ENCODE measurements around the gene GPRC5A. TPM values are rescaled to one million over a fixed set of nuclear protein-coding genes. Genes with fewer than 3 reads are reported as not detected.

Gene GPRC5A
- total and polyA plus RNA-seq, 3 donors from 2014 or later, result 1.9 to 2.8 (median 2.7) TPM

GRCh38 chr12:12927211-12928079 lies 36.1 kb downstream of the GPRC5A start:
- H3K4me3 ChIP-seq, result peak overlapping the region; percentile 39 to 57
- intact Hi-C loops (cut with DNase I; ENCODE audit: low total_unique reads), result no loop called here
- no peaks in the 10 kb centered on the region for H3K27me3 ChIP-seq
- no peaks in the 10 kb centered on the region for H3K4me1 ChIP-seq
- peak overlapping the region in 1 of 2 donors; percentile 56 for H3K27ac ChIP-seq
- no peaks in the 10 kb centered on the region for H3K9me3 ChIP-seq
- H3K36me3 ChIP-seq (ENCODE audit: low read depth, missing control alignments), result no peaks in the 10 kb centered on the region
- peak; percentile 89 for DNase-seq
- no peak for TF ChIP-seq CTCF (IDR thresholded peaks at IDR 0.05)
- no peak for TF ChIP-seq POLR2A (IDR thresholded peaks at IDR 0.05)
- 19 to 41% methylated on average over 21 to 27 of the region's 27 CpGs for WGBS, 2 donors

- Histone ChIP-seq H3K9me3 (no peaks in the 10 kb centered on the region), H3K36me3 (ENCODE audit: low read depth, missing control alignments) (no peaks in the 10 kb centered on the region), H3K4me3 (no peak overlapping the region), H3K27me3 (no peaks in the 10 kb centered on the region), H3K4me1 (no peaks in the 10 kb centered on the region), H3K27ac (no peak overlapping the region)
- intact Hi-C loops (cut with DNase I; ENCODE audit: low total_unique reads), result no loop called here
- DNase-seq, result no peak
- TF ChIP-seq CTCF (IDR thresholded peaks at IDR 0.05), result no peak
- TF ChIP-seq POLR2A (IDR thresholded peaks at IDR 0.05), result no peak
- 90 to 92% methylated on average over 6 of the region's 6 CpGs for WGBS, 2 donors
Measured at GRCh38 chr12:12929696-12930095, 38.3 kb downstream of the GPRC5A start.

- WGBS, 2 donors, result 80 to 89% methylated on average over 2 of the region's 2 CpGs
- DNase-seq, result no peak
- H3K36me3 ChIP-seq (ENCODE audit: low read depth, missing control alignments), result no peaks in the 10 kb centered on the region
- H3K4me3 ChIP-seq, result no peak overlapping the region
- intact Hi-C loops (cut with DNase I; ENCODE audit: low total_unique reads), result no loop called here
- H3K27me3 ChIP-seq, result no peaks in the 10 kb centered on the region
- no peaks in the 10 kb centered on the region for H3K9me3 ChIP-seq
- no peak for TF ChIP-seq POLR2A (IDR thresholded peaks at IDR 0.05)
- no peak for TF ChIP-seq CTCF (IDR thresholded peaks at IDR 0.05)
- no peak overlapping the region for H3K27ac ChIP-seq
- H3K4me1 ChIP-seq, result no peaks in the 10 kb centered on the region
Measured at GRCh38 chr12:12930633-12931219, 39.4 kb downstream of the GPRC5A start.

GRCh38 chr12:12933742-12934141 lies 42.4 kb downstream of the GPRC5A start:
- no peaks in the 10 kb centered on the region for H3K9me3 ChIP-seq
- H3K4me3 ChIP-seq, result no peak overlapping the region
- 89 to 91% methylated on average over 4 of the region's 4 CpGs for WGBS, 2 donors
- TF ChIP-seq CTCF (IDR thresholded peaks at IDR 0.05) (no peak), POLR2A (IDR thresholded peaks at IDR 0.05) (no peak)
- no peak for DNase-seq
- H3K27ac ChIP-seq, result no peak overlapping the region
- intact Hi-C loops (cut with DNase I; ENCODE audit: low total_unique reads), result no loop called here
- H3K27me3 ChIP-seq, result no peaks in the 10 kb centered on the region
- no peaks in the 10 kb centered on the region for H3K36me3 ChIP-seq (ENCODE audit: low read depth, missing control alignments)
- H3K4me1 ChIP-seq, result no peaks in the 10 kb centered on the region
